Stimulated activated CD4-positive, alpha-beta T cell treated with anti-CD3 and anti-CD28 coated beads, TNF-alpha, amount 100 ng/mL, for 1 hour (primary cell): Measurements from ENCODE around the gene PPM1M.
A peak's percentile ranks its signal among the peaks of the same experiment; 100 is the strongest.
"Not testable (repeated sequence)": the region's sequence is repeated elsewhere in the genome, so short reads cannot be mapped to it uniquely, and the experiment has no call there.

Source experiments
- DNase-seq, 3 donors: peaks; one replicate each; pipeline ENCODE4 v3.0.0-alpha.2; 2020; ENCODE audit warnings: low read depth in 3 of 3, low spot score in 1 of 3

Gene PPM1M

DNA sequence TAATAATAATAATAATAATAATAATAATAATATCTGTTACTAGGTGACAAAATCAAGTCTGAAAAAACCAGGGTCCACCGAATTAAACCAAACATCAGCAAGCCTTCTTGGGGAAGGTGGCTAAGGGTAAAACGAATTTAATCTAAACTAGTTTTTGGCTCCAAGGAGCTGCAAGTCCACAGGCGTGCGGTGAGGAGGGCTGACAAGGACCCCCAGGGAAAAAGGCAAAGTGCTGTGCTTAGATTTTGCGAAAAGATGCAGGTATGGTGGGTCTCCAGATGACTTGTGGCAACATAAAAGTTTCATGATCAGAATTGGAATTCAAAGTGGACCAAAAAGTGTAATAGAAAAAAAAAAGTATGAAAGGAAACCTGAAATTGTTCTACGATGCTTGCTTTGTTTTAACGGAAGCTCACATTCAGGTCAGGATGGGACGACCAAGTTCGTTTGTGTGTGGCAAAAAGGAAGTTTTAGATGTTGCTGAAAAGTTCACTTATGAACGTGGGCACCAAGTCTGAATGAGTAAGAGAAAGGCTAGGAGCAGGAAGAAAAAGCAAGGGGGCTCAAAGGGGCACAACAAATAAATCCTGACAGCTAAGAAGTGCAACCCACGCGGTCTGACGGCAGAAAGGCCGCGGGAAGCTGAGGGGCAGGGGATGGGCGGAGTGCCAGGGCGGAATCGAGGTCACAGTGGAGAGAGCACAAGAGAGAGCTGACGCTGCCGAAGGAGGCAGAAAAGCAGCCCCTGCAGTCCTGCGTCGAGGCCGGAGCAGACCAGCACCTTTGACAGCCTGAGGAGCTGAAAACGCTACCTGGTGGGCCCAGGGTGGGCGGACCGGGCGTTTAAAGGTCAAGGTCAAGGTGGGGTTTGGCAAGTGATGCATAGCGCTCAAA lies 31.8 kb downstream of the PPM1M start:
- DNase-seq, result peak; percentile 26 to 63 (median 38)

GRCh38 chr3:52277972-52278509 lies 32.5 kb downstream of the PPM1M start:
- DNase-seq, result peak in 1 of 3 donors; percentile 55

- DNase-seq, result peak; percentile 88 to 99 (median 94)
These were observed 33.0 kb downstream of the PPM1M start, which contains the start of gene WDR82 for GRCh38 chr3:52278510-52279069. Gene WDR82, minus strand, starts transcription at chr3:52278649. Its CDS starts 288 bp downstream, at chr3:52278361.

DNA sequence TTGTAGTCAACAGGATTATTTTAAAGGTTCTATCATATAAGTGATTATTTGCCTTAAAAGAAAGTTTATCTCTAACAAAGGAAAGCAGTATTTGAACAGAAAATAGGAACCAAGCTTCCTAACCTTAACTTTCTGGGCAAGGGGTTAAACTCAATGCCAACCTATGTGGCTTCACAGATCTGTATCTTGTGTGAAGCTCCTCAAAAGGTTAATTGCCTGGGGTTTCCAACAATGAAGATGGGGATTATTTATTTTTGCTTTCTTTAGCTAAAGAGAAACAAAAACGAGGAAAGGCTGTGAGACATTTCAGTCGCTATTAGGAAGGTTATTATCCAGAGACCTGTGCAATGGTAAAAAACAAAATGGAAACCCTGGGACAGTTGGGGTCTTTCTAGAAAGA lies 34.0 kb downstream of the PPM1M start:
- no peak for DNase-seq

- no peak for DNase-seq
These were observed 34.5 kb downstream of the PPM1M start for GRCh38 chr3:52280050-52280461.

DNA sequence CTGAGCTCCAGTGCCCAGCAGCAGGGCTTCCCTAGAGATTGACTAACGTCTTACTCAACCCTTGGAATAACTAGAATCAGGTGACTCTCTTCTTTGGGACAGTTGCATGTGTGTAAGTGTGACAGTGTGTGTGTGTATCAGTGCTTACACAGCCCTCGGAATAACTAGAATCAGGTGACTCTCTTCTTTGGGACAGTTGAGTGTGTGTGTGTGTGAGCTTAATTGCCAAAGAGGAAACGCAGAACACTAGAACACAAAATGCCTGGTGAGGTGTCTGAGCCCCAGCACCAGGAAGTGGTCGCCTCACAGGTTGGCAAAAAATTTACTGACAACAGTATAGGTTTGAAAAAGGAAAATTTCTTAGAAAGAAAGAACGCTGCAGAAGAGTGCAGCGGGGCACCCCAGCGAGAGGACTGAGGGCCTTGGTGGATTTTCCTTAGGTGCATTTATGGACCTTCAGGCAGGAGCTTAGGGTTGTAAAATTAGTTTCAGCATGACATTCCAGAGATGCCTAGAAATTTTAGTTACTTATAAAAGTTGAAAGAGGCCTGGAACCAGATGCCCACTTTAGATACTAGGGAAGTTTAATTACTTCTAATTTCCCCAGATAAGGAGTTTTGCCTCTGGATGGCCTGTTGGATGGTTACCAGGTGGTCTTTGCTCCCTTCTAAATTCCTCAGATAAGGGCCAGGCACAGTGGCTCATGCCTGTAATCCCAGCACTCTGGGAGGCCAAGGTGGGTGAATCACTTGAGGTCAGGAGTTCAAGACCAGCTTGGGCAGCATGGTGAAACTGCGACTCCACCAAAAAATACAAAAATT lies 36.6 kb downstream of the PPM1M start:
- DNase-seq, result no peak

- DNase-seq, result no peak
These were observed 37.7 kb downstream of the PPM1M start for GRCh38 chr3:52283306-52283705.

DNA sequence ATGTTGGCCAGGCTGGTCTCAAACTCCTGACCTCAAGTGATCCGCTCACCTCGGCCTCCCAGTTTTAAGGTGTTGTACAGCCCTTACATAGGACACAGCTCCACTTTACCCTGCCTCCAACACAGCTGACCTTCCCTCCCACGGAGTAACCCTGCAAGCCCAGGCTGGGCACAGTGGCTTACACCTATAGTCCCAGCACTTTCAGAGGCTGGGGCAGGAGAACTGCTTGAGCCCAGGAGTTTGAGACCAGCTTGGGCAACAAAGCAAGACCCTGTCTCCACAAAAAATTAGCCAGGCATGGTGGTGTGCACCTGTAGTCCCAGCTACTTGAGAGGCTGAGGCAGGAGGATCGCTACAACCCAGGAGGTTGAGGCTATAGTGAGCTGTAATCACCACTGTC lies 38.5 kb downstream of the PPM1M start:
- not testable (repeated sequence) for DNase-seq

DNA sequence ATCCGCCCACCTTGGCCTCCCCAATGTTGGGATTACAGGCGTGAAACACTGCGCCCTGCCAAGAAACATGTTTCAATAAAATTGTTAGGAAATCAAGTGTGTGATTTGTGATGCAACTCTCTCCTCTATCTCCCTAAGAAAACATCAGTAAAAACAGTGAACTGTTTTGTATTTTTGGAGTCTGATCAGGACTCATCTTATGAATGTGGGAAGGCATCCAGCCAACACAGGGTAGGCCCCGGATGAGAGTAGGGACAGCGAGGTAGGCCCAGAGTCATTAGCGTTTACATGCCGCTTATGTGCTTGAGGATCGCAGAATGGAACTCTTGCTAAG lies 41.2 kb downstream of the PPM1M start:
- DNase-seq, result no peak

- no peak for DNase-seq
These were observed 43.1 kb downstream of the PPM1M start for GRCh38 chr3:52288674-52289073.

GRCh38 chr3:52289338-52289746 lies 43.8 kb downstream of the PPM1M start:
- no peak for DNase-seq

DNA sequence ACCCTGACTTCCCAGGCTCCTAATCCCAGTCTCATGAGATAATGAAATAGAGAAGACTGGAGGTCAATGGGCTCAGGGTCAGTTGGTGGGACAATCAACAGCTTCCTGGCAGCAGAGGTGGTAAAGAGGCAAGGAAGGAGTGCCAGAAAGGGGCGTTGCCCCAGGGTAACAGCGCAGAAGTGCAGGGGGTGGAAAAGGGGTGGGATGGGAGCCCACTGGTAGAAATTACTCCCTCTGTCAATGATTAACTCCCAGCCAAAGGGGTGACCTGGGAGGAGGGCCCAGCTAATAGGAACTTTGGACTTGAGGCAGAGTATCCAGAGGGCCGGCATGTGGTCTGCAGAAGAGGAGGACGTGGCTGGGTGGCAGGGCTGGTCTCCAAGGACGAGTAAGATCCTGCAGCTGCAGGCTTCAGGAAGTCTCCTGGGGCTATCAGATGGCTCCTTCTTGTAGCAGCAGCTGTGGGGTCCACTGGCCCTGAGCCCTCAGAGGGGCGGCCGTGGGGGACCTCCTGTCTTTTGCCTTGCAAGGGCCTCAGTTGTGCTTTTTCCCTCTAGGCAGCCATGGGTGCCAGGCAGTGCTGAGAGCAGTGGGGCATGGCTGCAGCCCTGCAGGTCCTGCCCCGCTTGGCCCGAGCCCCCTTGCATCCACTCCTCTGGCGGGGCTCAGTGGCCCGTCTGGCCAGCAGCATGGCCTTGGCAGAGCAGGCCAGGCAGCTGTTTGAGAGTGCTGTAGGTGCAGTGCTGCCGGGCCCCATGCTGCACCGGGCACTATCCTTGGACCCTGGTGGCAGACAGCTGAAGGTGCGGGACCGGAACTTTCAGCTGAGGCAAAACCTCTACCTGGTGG lies 44.4 kb downstream of the PPM1M start:
- no peak for DNase-seq

GRCh38 chr3:52290596-52291507 lies 45.3 kb downstream of the PPM1M start:
- no peak for DNase-seq

DNA sequence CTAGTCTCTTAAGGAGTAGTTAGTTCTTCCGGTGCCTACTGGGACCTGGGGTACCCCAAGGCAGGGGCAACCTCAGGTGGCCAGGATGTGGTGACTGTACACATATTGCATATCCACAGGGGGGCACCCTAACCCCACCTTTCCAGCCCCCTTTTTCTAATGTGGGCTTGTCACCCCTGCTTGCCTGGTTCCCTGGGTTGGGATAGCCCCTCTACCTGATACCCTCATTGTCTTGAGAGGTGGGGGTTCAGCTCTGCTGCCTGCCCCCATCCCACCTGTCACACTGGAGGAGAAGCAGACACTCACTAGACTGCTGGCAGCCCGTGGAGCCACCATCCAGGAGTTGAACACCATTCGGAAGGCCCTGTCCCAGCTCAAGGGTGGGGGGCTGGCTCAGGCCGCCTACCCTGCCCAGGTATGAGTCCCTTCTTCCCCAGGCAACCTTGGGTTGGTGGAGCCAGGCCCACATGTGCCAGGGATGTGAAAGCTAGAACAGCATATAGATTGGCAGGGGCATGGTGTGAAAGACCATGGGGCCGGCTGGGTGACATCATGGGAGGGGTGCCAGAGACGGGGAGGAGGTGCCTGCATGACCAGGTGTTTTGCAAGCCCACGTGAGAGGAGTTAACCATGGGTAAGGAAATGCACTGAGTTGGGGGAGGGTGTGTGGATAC lies 46.1 kb downstream of the PPM1M start:
- DNase-seq, result no peak

GRCh38 chr3:52292247-52293065 lies 46.9 kb downstream of the PPM1M start:
- DNase-seq, result no peak

DNA sequence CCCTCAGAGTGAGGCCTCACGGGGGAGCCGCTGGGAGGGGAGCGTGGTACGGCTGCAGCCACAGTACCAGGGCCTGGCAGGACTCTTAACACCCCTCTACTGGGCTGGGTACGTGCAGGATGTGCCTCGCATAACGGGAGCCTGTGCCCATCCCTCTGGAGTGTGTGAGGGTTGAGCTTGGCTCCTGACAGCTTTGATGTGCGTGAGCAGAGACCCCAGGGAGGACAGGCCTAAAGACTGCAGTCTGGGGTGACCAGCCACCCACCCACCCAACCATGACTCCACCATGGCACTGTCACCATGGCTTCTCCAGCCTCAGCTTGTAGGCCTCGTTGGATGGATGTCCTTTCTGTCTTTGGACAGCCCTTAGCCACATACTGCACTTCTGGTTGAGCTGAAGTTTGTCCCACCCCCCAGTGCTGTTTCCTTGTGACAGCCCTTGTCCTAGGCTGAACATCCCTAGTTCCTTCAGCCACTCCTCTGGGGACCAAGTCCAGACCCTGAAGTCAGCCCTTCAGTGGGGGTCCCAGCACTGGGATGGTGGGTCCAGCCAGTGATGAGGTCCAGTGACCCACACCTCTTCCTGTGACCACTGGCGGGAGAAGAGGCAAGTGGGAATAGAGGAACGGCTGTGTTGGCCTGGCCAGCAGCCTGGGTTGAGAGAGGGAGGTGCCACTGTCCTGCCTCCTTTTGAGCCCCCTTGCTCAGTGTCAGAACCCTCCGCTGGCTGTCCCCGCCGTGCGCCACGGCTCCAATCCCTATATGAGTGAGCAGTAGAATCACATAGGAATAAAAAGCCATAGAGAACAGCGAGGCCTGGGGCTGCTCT lies 48.1 kb downstream of the PPM1M start:
- DNase-seq, result no peak
